Dedifferentiated amniotic fluid mesenchymal stem cell (primary cell): ENCODE measurements around the gene SKA2.
"Not testable (repeated sequence)": the region's sequence is repeated elsewhere in the genome, so short reads cannot be mapped to it uniquely, and the experiment has no call there.

Source experiments
- DNase-seq: peaks from one replicate; pipeline ENCODE4 v3.0.0-alpha.2; 2016; ENCODE audit errors: extremely low spot score

SKA2 gene, protein sequence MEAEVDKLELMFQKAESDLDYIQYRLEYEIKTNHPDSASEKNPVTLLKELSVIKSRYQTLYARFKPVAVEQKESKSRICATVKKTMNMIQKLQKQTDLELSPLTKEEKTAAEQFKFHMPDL

DNA sequence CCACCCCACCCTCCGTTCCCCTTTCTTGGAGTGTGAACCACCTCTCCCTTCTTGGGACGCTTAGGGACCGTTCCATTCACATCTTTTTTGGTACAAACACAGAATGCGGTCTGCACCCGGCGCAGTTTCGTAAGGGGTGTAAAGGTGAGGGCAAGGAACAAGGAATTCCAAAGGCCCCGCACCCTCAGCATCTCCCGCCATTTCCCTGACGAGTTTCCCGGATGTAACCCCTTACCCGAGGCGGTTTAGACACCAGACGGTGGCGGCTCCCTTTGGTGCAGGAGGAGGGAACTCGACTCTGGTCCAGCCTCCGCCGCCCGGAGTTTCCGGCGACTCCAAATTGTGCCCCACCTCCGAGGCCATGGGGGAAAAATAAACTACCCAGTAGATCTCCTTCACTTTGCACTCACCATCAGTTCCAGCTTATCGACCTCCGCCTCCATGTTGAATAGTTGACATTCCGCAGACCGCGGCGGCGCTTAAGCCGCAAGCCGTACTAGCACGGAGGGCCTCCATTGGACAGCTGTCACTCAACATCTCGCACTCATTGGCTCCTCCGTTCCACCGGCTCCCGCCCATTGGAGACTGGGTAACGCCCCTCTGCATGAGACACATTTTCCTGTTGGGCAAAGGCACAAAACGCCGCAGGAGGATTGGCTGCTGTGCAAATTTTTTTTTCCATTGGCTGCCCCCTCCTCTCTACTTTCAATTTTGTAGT lies at the start of gene SKA2:
Gene SKA2, minus strand, starts transcription at position 466 of the 718 bp plus-strand sequence. Its CDS starts 23 bp downstream, at position 443.
- DNase-seq, result peak; percentile 100

DNA sequence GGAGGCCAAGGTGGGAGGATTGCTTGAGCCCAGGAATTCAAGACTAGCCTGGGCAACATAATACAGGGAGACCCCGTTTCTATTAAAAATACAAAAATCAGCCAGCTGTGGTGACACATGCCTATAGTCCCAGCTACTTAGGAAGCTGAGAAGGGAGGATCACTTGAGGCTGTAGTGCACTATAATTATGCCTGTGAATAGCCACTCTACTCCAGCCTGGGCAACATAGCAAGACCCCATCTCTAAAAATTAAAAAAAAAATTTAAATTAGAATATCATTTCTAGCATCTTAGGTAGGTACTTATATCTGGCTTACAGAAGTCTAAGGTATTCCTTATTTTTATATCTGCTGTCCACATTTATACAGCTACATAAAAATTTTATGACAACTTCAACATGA lies 47.3 kb upstream of the SKA2 start:
- no peak for DNase-seq

DNA sequence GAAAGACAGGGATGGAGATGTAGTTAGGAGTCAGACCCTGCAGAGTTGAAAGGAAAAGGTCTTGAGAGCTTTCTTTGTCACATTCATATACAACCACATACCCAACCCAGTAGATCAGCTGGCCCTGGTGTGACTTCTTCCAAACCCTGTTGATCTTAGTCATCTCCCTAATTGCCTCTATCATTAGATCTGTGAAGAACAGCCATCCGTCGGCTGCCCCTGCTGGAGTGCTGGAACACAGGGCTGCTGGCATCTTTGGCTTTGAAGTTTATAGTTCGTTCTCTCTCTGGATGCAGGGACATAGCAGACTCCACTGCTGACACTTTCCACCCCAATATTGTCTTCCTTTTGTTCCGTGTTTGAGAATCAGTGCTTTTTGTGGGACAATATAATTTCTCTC lies 44.4 kb upstream of the SKA2 start:
- no peak for DNase-seq

DNA sequence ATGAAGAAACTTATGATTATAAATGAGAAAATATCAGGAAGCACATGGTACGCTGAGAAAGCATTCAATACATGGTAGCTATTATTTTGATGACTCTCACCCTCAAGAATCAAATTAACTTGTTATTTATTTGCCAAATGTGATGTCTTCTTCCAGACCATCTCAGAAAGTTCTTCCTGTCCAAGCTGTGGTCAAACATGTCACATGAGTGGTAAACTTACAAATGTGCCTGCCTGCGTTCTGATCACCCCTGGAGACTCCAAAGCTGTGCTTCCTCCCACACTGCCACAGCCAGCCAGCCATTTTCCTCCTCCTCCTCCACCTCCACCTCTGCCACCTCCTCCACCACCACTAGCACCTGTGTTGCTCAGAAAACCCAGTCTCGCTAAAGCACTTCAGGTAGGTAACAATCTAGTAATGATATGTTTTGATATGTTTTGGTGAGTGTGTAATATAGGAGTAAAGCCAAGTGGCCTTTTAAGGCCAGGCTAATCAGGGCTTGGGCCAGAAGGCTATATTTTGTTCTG lies 38.4 kb upstream of the SKA2 start:
- no peak for DNase-seq

DNA sequence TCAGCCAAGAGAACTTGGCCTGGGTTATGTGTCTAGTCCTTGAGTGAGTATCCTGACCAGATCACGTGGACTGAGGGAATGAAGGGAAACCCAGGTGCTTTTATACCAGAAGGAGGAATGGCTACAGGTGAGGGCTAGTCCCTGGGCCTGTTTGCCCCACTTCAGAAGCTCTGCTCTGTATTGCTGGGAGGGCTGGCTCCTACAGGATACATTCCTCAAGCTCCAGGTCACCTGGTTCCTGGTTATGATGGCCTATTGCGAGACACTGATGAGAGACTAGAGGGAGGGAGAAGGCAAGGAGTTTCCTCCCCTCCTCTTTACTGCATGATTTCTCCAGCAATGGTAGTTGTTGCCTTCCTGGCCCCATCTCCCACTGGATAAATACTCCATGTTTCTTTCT lies 35.8 kb upstream of the SKA2 start:
- DNase-seq, result no peak

DNA sequence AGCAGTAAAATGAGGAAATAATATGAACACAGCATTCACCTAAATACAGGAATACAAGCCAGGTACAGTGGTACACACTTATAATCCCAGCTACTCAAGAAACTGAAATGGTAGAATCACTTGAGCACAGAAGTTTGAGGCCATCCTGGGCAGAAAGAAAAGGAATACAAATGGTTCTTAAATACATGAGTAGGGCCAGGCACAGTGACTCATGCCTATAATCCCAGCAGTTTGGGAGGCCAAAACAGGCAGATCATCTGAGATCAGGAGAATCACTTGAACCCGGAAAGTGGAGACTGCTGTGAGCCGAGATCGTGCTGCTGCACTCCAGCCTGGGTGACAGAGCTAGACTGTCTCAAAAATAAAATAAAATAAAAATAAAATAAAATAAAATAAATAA lies 31.9 kb upstream of the SKA2 start:
- no peak for DNase-seq

DNA sequence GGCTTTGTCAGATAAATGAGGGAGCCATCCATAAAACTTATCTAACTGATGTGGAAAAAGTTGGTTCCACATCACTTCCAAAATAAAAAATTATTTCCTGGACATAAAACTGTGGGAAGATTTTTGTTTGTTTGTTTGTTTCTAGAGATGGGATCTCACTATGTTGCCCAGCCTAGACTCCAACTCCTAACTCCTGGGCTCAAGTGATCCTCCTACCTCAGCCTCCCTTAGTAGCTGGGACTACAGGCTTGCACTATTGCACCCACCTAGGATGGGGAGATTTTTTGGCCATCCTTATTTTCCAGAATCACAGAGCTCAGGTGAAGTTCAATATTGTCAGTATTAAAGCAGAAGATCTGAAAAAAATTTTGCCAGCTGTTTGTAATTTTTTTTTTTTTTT lies 31.0 kb upstream of the SKA2 start:
- no peak for DNase-seq

DNA sequence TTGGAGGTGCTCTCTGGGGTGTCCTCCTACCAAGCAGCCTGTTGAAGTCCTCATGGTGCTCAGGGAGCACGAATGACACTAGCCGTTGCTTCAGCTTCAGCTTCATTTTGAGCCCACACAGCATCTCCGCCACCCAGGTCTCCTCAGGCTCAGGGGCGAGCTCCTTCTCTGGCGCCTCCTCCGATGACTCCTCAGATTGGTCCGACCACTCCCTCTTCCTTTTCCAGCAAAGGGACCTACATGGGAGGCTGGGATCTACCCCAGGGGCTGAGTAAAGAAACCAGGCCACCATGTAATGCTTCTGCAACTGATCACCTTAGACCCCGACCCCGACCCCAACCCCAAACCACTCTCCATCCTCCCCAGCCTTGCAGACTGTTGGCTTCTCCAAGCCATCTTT lies 26.5 kb upstream of the SKA2 start:
- DNase-seq, result no peak

DNA sequence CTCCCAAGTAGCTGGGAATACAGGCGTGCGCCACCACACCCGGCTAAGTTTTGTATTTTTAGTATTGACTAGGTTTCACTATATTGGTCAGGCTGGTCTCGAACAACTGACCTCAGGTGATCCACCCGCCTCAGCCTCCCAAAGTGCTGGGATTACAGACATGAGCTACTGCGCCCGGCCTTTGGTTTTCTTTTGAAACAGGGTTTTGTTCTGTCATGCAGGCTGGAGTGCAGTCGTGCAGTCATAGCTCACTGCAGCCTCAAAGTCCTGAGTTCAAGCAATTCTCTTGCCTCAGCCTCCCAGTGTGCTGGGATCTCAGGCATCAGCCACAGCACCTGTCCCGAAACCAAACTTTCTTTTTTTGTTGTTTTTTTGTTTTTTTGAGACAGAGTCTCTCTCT lies 25.6 kb upstream of the SKA2 start:
- no peak for DNase-seq

DNA sequence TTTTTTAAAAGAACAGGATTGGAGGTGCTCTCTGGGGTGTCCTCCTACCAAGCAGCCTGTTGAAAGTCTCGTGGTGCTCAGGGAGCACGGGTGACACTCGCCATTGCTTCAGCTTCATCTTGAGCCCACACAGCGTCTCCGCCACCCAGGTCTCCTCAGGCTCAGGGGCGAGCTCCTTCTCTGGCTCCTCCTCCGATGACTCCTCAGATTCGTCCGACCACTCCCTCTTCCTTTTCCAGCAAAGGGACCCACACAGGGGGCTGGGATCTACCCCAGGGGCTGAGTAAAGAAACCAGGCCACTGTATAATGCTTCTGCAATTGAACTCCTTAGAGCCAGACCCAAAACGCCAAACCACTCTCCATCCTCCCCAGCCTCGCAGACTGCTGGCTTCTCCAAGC lies 24.6 kb upstream of the SKA2 start:
- not testable (repeated sequence) for DNase-seq

DNA sequence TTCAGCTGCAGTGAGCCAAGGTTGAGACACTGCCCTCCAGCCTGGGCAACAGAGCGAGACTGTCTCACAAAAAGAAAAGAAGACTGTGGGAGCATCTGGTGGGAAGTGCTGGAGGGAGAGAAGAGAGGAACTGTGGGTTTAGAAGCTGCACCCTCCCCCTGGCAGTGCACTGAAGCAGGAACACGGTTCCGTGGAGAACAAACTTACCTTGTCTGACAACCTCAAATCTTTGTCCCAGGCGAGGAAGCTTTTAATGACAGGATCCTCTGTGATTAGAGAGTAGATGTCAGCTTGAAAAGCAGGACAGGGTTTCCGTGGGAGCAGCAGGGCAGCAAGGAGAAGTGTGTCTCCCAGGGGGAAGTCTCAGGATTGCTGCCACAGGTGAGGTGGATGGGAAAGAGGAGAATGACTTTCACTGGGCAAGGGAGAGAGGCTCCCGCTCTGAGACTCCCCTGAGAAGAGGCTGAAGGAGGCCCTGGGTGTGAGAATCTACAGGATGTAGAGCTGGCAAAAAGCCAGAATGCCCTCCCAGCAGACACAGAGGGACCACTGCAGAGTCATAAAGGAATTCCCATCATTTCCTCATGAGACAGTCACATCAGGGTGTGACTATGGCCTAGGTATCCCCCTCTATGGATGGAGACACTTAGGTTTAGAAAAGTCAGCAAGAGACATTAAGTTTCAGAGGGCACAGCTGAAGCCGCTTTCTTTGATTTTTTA lies 23.4 kb upstream of the SKA2 start:
- DNase-seq, result no peak

DNA sequence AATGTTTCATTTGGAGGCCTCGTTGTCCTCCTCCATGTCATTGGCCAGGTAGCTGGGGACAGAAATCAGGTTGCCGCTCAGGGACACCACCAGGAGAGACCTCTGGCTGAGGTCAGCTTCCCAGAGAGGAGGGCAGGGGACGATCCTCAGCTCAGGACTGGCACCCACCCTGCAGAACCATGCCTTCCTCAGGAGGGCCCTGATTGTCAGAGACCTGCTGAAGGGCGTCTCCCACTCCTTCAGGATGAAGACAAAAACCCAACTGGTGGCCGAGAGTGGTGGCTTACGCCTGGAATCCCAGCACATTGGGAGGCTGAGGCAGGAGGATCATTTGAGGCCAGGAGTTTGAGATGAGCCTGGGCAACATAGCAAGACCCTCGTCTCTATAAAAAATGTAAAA lies 20.1 kb upstream of the SKA2 start:
- no peak for DNase-seq

DNA sequence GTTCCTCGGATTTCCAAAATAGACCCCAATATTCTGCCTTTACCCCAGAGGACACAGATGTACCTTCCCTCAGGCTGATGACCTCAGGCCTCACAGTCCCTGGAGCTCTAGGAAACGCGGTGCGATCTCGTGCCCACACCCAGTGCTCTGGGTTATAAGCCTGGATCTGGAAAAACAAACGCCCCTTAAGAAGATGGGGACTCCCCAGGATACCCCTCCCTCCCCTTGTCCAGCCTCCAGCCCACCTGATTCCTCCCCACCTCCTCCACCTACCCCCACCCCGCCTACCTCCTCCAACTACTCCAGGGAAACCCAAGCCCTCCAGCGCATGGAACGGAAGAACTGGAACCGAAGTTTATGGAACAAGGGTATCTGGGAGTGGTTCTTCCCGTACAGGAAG lies 19.7 kb upstream of the SKA2 start:
- DNase-seq, result no peak

DNA sequence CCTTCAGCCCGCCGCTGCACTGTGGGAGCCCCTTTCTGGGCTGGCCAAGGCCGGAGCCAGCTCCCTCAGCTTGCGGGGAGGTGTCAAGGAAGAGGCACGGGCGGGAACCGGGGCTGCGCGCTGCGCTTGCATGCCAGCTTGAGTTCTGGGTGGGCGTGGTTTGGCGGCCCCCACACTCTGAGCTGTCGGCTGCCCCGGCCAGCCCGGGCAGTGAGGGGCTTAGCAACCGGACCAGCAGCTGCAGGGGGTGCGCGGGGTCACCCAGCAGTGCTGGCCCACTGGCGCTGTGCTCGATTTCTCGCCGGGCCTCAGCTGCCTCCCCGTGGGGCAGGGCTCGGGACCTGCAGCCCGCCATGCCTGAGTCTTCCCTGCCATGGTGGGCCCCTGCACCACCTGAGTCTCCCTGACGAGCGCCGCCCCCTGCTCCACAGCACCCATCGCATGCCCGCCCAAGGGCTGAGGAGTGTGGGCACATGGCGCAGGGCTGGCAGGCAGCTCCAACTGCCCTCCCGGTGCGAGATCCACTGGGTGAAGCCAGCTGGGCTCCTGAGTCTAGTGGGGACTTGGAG lies 17.5 kb upstream of the SKA2 start:
- no peak for DNase-seq

DNA sequence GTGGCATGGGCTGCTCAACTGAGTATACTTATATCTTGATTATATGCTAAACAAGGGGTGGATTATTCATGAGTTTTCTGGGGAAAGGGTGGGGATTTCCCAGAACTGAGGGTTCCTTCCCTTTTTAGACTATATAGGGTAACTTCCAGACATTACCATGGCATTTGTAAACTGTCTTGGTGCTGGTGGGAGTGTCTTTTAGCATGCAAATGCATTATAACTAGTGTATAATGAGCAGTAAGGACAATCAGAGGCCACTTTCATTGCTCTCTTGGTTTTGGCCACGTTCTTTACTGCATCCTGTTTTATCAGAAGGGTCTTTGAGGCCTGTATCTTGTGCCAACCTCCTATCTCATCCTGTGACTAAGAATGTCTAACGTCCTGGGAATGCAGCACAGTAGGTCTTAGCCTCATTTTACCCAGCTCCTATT lies 12.6 kb upstream of the SKA2 start:
- DNase-seq, result no peak

DNA sequence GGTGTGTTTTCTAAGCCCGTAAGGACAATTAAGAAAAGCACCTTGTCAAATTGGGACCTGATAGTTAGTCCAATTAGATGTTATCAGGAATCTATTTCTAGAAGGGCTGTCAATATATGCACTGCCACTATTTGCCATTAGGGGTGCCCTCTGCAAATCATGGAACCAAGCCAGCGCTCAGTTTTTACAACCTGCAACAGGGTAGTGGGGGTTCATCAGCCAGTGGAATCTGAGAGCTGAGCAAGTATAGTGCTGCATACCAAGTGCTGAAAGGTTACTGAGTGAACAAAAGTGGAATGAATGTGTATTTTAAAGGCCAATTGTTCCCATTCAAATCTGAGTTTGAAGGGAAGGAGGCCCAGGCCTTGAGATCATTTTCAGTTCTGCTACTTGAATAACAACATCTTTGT lies 11.0 kb upstream of the SKA2 start:
- DNase-seq, result no peak

DNA sequence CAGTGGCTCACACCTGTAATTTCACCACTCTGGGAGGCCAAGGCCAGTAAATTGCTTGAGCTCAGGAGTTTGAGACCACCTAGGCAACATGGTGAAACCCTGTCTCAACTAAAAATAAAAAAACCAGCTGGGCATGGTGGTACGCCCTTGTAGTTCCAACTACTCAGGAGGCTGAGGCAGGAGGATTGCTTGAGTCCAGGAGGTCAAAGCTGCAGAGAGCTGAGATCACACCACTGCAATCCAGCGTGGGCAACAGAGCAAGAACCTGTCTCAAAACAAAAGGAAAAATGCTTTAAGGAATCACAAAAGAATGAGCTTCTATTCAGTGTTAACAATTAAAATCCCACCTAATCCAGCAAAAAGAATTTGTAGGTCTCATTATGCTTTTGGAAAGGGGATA lies 6.5 kb upstream of the SKA2 start:
- no peak for DNase-seq

DNA sequence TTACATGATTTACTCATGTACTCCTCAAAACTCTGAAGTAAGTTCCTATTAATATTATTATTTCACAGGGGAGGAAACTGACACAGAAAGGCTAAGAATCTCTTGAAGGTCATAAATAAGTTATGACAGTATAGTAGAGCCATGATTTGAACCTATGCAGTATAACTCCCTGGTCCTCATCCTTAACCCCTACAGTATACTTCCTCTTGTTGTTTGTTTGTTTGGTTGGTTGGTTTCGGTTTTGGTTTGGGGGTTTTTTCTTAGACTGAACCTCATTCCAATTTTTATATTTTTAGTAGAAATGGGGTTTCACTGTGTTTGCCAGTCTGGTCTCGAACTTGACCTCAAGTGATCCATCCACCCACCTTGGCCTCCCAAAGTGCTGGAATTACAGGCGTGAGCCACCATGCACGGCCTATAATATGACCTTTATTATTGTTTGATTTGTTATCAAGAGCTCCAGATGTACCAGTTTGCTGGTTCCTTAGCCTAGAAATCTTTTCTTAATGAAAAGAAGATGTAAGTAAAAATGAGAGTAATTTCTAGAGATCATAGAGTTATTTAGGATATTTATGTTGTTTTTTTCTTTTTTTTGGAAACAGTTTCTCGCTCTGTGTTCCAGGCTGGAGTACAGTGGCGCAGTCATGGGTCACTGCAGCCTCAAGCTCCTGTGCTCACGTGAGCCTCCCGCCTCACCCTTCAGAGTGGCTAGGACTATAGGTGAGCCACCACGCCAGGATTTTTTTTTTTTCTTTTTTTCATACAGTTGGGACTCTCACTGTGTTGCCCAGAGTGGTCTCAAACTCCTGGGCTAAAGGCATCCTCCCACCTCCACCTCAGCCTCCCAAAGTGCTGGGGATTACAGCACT lies 5.4 kb upstream of the SKA2 start:
- DNase-seq, result no peak

DNA sequence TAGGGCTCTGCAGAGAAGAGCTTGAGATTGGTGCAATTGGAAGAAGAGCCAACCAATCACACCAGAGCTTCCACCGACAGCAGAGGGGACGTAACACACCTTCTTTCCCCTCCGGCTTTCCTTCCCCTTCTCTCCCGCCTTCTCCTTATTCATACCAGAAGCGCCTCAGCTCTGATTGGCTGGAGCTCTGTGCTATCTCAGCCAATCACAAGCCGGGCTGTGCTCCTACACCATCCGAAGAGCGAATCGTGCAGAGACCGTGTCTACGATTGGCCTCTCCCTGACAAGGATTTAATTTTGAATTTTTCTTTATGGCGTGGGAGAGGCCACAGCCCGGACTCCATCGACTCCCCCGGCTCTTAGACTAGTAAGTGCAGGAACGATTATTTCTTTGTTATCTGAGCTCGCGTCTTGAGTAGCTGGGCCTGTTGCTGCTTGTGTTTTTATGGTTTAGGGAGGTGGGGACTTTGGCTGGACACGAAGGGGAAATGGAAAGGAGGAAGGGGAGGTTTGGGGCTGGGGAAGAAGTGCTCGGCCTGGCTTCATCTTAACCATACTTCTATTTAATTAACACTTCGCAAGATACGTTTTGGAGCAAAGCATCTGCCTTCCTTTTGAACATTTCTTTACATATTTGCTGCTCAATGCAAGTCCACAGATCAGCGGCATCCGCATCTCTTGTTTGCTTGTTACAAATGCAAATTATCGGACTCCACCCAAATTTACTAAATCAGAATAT lies 622 bp upstream of the SKA2 start, which contains the start of gene PRR11:
Gene PRR11, plus strand, starts transcription at position 308 of the 739 bp plus-strand sequence. CDS start 14,007 bp downstream, outside the sequence.
- DNase-seq, result peak; percentile 100

DNA sequence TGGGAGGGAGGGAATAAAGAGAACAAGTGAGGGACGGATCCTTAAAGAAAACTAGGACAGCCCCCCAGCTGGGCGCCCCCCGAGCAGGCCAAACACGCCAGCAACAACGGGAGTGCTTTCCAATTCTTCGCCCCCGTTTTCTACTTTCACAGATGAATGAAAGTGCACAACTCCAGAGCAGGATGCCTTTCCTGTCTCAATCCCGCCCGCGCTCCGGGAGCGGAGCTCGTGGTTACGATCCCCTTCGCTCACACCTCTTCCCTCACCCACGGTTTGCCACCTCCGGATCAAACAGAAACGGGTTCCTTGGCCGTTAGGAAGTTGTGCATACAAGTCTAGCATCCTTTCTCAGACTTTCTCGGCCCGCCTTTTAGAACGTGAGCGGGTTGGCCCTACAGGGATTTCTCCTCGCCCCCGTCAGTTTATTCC lies 680 bp downstream of the SKA2 start:
- DNase-seq, result no peak

DNA sequence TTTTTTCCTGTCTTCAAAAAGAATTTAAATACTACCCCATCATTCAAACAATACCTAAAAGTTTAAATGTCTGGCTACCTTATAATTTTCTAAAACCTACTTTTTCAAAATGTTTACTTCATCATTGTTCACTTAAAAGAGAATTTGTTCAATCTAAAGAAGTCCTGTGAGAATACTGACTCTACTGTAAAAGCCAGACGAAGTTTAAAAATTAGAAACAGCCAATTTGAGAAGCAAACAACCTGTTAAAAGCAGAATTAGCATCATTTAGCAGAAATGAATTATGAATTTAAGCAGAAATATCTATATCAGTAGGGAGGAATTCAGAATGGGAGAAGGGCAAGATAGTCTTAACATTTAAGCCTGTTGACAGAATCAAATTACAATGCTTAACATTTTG lies 2.1 kb downstream of the SKA2 start:
- no peak for DNase-seq
